ENCODE results near the gene VPS37B.

The VPS37B gene

DNA sequence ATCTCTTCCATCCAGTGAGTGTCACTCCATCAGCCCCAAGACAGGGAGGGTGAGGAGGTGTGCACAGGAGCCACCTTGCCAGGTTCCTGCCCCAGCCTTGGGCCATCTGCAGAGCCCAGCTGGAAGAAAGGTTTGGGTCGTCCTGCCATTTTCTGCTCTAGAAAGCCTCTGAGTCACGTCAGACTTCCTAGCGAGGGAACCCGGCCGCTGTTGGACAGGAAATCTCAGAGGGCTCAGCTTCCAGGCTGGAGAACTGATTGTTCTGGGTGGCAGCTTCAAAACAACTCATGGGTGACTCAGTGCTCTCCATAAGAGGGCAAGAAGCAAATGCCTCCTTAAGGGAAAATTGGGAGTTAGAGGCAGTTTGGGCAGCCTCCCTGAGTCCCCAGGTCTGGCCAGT lies 44.1 kb downstream of the VPS37B start:
- no peak for DNase-seq

DNA sequence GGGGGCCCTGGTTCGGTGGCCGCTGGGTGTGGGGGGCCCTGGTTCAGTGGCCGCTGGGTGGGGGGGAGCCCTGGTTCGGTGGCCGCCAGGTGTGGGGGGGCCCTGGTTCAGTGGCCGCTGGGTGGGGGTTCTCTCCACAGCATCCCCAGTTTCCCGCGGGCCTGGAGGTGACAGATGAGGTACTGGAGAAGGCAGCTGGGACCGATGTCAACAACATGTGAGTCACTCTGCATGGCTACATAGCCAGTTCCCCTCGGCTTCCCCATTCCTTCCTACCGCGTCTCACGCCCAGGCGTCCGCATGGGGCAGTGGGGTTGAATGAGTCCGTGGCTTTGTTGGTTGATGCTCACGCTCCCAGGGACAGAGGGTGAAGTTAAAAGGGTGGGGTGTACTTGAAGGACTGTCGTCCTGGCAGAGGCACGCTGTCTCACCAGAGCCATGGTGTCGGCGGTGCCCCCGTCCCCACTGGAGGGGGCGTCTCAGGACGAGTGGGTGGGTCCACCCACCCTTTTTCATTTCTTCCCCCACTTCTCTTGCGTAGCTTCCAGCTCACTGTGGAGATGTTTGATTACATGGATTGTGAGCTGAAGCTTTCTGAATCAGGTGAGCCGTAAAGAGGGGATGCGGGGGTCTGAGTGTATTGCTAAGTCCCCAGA lies 45.1 kb downstream of the VPS37B start:
- no peak for DNase-seq

DNA sequence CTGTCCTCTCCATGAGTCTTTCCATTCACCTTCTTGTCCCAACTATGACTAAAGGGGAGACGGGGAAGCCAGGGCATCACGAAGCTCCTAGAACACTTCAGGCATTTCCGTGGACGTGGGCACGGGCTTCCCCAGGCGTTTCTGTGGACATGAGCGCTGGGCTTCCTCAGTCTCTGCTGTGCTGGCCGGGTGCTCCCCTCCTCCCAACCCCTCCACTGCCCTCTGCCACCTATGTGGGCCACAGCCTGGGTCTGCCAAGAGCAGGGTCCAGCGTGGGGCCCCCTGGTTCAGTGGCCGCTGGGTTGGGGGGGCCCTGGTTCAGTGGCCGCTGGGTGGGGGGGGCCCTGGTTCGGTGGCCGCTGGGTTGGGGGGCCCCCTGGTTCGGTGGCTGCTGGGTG lies 45.9 kb downstream of the VPS37B start:
- no peak for DNase-seq

DNA sequence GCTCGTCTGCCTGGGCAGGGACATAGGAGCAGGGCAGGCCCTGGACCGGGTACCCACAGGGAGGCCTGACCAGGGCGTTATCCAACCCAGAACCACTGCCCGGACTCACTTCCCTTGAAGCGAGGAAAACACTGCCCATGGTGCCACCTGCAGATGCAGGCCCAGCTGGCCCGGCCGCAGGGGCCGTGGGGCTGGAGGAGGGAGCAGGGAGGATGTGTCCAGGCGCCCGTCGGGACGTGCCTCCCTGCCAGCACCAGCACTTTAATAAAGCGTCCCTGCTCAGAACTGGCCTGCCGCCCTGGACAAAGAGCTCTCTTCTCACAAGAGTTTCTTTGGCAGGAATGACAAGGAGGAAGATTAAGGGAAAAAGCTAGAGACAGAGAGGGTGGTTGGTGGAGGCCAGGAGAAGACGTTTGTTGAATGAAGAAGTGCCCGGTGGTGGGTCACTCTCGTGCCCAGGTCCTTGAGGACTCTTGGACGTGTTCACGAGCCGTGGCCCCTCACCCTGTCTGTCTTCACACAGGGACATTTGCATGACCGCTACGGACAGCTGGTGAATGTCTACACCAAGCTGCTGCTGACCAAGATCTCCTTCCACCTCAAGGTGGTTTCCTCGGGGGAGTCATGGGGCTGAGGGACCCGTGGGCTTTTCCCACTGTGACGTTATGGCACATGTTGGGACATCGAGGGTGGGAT lies 46.4 kb downstream of the VPS37B start:
- DNase-seq, result no peak

DNA sequence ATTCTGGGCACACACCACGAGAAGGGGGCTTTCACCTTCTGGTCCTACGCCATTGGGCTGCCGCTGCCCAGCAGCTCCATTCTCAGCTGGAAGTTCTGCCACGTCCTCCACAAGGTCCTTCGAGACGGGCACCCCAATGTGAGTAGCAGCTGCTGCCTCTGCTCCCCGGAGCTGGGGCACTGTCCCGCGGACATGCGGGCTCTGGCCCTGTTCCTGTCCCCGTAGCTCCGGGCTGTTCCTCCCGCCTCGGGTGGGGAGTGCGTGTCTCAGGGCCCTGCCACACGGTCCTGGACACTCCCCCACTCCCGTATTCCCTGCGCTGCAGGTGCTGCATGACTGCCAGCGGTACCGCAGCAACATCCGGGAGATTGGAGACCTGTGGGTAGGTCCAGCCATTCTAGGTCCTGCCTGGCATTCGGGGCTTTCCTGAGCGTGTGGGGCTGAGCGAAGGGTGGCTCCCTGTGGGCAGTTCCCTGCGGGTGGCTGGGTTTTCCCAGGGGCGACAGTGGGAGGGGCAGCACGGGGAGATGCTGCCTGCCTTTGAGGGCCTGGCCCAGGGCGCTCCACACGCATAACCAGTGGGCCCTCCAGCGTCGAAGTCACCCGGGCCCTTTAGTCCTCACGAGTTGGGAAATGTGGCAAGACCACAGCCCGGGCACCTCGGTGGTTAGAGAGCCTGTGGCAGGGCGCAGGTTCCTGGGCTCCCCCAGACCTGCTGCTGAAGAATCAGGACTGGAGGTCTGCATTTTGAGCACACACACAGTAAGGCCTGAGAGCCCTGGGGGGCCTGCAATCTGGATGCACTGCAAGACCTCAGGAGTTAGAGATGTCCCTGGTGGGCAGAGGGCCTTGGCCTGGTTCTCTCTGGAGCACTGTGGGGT lies 47.2 kb downstream of the VPS37B start:
- no peak for DNase-seq

DNA sequence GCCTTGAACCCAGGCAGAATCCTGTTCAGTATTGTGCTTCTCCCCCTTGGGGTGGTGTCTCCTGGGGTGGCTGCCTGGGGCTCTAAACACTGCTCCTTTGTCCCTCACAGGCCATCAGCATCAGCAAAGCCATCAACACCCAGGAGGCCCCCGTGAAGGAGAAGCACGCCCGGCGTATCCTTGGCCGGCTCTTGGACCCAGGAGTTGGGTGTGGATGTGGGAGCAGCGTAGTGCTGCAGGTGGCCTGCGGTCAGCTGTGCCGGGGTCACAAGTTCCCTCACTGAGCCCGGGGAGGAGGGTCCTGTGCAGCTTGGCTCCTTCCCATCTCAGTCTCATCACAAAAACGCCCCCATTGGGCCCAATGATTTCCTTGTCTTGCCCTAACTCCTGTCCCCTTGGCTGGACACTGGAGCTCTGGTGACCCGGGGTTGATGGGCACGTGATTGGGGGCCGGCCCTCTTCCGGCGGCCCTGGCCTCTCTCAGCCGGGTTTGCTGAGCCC lies 48.0 kb downstream of the VPS37B start:
- DNase-seq, result no peak

DNA sequence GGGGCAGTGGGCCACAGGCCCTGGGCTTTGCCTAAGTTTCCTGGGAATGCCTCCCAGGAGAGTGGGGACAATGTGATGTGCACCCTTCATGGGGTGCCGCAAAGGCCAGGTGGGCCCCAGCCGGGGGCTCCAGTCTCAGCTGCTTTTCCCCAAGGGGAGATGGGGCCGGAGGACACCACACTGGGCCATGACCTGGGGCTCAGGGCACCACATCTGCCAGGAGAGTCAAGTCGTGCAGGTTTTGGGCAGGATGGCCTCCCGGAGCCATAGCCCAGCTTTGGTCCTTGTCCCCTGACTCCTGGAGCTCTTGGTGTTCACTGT lies 48.4 kb downstream of the VPS37B start:
- DNase-seq, result no peak

DNA sequence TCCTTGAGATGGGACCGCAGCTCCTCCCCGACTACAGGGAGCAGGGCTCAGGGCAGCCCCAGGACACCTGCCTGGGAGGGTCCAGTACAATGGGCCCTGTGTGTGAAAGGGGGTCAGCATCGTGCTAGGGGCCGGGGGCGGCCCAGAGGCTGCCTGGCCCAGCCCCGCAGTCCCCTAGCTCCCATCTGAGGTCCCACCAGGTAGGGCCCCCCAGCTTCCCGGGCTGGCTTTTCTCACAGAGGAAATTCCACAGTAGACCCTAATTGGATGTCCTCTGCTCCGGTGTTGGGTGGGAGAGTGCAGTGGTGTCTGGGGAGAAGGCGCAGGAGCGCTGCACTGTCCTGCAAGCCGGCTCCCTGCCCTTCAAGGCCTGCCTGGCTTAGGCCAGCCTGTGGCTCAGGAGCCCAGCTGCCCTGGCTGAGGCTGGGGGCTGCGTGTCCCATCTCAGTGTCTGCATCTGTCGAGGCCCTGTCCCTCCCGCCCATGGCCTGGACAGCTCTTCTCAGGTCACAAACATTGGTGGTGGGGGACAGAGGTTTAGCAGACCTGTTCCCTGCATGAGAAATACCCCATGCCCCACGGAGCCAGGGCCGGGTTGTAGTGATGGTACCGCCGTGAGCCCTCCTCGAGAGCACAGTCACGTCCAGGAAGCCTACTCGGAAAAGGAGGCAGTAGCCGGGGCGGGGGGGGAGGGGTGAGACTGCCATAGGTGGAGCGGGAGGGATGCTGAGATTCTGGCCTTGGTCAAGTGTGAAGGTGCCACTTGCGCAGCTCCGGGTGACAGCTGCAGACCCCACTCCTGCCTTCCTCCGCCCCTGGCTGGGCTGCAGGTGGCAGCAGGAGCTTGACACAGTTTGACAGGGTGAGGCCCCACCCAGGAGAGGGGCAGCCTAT lies 49.1 kb downstream of the VPS37B start:
- DNase-seq, result no peak

DNA sequence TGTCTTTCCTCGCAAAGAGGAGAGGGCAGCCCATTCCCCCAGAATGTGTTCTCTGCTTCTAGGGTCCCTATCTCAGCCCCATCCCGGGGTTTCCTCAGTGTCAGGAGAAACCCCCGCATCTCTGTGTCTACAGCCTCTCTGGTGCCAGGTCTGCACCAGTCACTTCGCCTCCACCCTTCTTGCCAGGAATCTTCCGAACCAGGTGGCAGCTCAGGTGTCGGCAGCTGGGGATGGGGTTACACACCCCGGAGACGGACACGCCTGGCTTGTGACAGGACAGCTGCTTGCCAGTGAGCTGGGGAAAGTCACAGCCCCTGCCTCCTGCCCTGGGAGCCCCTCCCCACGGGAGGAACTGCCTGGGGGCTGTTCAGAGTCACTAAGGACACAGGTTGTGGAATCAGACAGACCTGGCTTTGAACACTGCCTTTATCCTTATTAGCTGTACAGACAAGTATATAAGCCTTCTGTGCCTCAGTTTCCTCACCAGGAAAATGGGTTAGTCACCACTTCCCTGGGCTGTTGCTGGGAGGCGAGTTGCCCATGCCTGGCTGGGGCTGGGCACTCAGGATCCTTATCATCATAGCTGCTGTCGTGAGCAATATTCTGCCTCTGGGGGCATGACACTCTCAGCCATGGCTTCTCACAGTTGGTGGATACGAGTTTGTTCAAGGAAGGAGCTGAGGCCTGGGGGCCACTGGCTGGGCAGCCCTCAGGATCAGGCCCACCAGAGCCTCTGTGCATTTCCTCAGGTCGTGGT lies 49.9 kb downstream of the VPS37B start:
- DNase-seq, result no peak

DNA sequence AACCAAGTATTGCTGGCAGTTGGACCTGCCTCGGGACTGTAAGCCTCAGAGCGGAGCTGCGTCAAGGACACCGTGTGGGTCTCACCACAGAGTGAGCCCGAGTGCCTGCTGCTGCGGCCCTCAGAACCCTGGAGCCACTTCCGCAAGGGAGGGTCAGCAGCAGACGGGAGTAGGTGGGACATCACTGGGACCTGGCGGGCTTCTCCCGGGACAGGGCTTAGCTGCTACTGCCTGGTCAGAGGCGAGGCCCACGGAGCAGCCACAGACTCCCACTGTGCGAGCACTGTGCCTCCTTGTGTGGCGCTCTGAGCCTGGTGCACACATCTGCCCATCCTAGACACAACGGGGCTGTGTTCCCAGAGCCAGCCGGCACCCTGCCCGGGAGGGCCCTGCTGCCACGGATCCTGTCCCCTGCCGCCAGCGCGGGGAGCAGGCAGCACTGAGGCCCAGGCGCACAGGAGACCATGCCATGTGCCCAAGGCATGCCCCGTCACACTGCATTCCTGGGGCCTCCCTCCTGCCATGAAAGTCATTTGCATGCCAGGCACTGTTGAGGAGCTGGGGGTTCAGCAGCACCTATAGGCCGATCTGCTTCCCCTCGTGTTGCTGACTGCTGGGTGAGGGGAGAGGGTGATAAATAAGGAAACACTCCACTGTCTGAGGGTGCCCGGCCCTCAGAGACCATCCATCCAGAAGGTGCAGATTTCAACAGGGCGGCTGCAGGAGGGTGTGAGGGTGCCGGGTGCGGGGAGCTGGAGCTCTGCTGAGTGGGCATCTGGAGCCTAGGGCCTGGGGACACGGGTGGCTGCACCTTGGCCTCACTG lies 50.7 kb downstream of the VPS37B start:
- DNase-seq, result no peak

DNA sequence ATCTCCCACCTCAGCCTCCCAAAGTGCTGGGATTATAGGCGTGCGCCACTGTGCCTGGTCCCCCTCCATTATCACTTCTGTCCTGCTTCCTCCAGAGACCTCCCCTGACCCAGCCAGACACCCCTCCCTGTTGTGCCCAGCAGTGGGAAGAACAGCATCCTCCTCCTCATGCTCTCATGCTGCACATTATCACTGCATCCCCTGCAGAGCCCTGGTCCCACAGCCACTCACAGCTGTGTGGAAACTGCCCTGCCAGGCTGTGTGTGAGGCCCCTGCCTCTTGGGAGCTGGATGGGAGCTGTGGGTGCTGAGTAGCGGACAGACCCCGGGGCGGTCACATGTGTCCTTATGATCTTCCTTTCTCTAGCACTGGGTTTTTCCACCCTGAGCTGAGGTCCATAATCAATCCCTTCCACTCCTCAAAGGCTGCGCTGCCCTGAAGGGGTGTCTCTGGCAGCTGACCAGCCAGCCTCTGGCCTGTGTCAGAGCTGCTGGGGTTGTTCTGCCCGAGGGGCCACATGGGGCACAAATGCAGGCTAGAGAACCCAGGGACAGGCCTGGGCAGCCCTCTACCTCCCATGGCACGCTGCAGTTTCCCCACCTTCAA lies 51.5 kb downstream of the VPS37B start:
- no peak for DNase-seq

DNA sequence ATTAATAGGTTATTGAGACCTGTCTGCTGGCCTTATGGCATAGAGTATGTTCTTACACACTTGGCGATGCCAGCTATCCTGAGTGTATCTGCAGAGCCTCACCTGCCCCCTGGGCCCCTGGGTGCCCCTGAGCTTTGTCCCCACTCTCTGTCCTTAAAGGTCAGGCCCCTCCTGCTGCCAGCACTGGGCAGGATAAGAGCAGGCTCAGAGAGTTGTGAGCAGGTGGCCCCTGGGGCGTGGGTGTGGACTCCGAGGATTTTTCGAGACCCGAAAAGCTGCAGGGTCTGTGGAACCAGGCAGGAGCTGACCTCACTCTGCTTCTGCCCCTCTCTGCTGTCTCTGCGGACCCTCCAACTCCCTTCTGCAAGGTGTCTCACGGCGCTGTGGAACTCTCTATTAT lies 52.5 kb downstream of the VPS37B start:
- DNase-seq, result no peak

DNA sequence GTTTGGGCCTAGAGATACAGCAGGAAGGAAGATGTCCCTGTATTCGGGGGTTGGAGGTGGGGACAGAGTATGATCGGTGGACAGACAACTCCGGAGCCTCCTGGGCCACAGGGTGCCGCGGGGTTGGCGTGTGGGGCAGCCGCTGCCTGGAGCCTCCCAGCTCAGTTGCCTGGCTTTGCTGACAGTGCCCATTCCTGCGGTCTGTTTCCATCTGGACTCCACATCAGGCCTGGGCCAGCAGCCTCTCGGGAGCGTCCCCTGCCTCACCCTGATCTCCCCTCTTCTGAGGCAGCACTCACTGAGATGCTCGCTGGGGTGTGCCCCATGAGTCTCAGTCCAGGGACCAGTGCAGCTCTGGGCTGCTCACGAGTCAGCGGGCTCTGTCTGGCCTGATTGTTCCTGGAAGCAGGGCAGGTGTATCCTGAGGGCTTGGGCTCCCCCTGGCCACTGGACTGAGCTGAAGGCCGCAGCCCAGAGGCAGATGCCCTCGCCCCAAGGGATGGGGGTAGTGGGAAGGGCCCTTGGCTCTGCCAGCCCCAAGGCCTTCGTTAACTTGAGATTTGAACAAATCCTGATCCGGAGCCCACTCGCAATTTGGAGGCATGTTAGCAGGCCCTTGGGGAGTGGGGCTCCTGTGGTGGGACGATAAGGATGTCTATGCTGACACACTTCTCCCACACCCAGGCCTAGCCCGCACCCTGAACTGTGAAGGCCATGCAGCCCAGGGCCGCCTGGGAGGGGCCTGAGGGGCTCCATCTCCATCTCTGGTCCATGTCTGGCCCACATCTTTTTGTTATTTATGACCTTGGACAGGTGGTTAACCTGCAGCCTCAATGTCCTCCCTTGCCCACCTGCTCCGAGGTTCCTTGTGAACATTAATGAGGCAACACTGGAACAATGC lies 53.2 kb downstream of the VPS37B start:
- no peak for DNase-seq

DNA sequence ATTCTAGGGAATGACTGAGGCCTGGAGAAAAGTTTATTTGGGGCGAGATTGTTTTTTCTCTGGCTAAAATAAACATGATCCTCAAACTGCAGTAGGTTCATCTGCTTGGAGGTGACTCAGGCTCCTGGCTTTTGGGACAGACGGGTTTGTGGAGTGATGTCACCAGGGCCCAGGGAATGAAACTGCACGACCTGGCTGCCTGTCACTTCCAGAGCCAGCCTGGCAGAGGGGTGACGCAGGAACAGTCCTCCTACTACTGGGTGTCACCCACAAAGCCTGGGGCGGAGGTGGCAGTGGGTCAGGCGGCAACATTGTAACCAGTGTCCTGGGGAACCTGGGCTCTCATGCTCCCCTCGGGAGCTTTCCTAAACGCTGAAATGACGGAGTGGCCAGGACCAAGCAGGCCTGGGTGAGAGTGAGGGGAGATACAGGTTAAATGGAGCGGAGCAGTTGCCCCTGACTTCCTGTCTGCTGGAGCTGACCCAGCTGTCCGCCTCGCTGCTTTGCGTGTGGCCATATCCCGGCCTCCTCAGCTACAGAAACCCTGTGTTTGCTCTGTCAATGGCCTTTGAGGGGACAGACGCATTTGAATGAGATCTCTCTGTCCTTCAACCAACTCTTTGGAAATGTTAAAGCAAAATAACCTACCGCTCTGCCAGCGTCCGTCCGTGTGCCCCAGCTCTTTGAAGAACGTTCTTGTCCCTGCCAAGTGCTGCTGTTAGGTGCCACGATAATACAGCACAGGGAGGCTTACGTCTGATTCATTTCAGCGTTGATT lies 54.2 kb downstream of the VPS37B start:
- no peak for DNase-seq

DNA sequence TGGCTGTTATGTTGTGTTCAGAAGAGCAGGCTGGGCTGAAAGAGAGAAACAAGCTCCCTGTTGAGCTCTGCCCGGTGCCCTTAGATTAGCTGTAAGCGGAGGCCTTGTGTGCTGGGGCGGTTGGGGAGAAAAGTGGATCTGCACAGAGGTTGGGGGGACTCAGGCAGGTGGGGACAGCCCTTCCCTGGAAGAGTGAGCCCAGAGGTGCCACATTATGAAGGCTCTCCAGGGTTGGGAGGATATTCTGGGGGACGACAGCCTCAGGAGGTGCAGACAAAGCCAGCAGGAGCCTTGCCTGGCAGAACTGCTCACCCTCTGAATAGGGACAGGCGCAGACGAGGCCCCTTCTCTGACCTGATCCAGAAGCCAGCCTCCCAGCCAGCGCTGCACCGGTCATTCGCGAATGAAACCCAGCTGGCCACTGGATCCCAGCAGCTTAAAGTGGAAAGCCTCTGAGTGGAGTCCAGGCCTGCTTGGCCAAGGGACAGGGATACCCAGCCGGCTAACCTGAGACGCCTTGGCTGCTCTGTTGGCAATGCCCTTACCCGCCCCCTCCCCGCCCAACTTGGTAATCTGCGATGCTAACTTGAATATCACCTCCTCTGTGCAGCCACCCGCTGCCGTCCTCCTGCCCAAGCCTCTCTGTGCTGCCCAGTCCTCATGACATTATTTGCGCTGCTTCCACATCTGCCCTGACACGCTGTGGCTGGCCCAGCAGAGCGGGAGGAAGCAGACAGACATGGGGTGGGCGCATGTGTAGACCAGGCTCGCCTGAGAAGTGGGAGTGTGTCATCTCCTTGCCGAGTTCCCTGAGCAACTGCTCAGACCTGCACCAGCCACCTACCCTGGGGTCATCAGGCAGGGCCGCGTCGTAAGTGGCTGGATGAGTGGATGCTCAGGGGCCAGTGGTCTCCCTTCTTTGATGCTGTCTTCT lies 55.1 kb downstream of the VPS37B start:
- DNase-seq, result no peak

DNA sequence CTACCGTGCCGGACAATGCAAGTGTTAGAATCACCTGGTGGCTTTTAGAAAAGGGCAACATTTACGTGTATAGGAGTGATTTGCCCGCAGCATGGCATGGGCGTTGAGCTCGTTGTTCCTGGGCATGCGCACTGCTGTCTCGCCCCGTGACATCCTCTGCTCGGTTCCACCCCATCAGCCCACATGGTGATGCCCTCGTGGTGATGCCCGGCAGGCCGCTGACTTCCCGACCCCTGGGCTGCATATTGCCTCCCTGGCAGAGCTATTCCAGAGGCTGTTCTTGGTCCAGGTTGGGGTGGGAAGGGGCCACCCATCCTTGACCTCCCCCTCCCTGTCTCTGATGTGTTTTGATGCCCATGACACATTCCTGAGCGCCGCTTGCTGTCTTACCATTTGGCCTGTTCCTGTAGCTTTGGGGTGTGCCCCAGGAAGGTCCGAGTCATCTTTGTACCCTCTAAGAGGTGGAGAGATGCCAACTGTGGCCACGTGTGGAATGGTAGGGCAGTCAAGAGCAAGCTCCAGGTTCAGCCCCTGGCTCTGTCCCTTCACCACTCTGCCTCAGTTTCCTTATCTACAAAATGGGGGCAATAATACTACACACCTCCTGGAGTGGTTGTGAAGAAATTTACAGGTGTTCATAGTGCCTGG lies 55.9 kb downstream of the VPS37B start:
- DNase-seq, result no peak

DNA sequence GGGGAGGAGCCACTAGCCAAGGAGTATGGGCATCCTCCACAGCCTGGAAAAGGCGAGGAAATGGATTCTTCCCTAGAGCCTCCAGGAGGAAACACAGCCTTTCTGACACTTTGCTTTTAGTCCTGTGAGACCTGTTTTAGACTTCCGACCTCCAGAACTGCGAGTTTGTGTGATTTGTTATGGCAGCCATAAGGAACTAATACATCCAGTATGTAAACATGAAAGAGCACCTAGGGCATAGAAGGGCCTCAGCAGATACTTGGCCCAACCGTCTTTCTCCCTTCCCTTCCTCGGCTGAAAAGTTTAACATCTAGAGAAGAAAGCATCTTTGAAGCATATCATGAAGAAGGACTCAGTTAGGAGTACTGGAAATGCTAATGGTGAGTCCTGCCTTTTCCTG lies 57.1 kb downstream of the VPS37B start:
- DNase-seq, result no peak
